22Rv1 (cell line): ENCODE results near the gene KRTAP9-1.

Experiments used
- CTCF ChIP-seq: fragments of 450-650 bp; IDR thresholded peaks from 2 replicates; pipeline ENCODE4 v1.5.1; 2017; ENCODE audit warnings: mild to moderate bottlenecking
- ZFX ChIP-seq: fragments of 450-650 bp; IDR thresholded peaks from 2 replicates; pipeline ENCODE4 v1.6.1; 2017; ENCODE audit warnings: antibody characterized with exemption, borderline replicate concordance

- TF ChIP-seq CTCF = no peak
- TF ChIP-seq ZFX = no peak
These were observed 22.1 kb upstream of the KRTAP9-1 start for GRCh38 chr17:41167561-41167960.
